Endothelial cell (in vitro differentiated cells): ENCODE data around the gene HYDIN. TPM values are rescaled to one million over a fixed set of nuclear protein-coding genes. Genes with fewer than 3 reads are reported as not detected.
A peak's percentile ranks its signal among the peaks of the same experiment; 100 is the strongest.
"Not testable (repeated sequence)": the region's sequence is repeated elsewhere in the genome, so short reads cannot be mapped to it uniquely, and the experiment has no call there.

ENCODE experiments used
- DNase-seq: peaks from one replicate; pipeline ENCODE4 v3.0.0; 2021; ENCODE audit warnings: low spot score
- H3K27ac Mint-ChIP-seq: one replicate; pipeline ENCODE4 v1.8.0; 2021; ENCODE audit warnings: mixed read lengths, inconsistent platforms; ENCODE audit not compliant: unreplicated experiment
- H3K27me3 Mint-ChIP-seq: one replicate; pipeline ENCODE4 v1.8.0; 2021; ENCODE audit warnings: mild to moderate bottlenecking, moderate library complexity, mixed read lengths, inconsistent platforms; ENCODE audit not compliant: unreplicated experiment
- H3K36me3 Mint-ChIP-seq: one replicate; pipeline ENCODE4 v1.8.0; 2021; ENCODE audit warnings: mild to moderate bottlenecking, low read depth, mixed read lengths, inconsistent platforms; ENCODE audit not compliant: unreplicated experiment
- H3K4me1 Mint-ChIP-seq: one replicate; pipeline ENCODE4 v1.8.0; 2021; ENCODE audit warnings: mild to moderate bottlenecking, mixed read lengths, inconsistent platforms; ENCODE audit not compliant: unreplicated experiment
- H3K4me3 Mint-ChIP-seq: one replicate; pipeline ENCODE4 v1.8.0; 2021; ENCODE audit warnings: mild to moderate bottlenecking, mixed read lengths, inconsistent platforms; ENCODE audit not compliant: unreplicated experiment
- H3K9me3 Mint-ChIP-seq: one replicate; pipeline ENCODE4 v1.8.0; 2021; ENCODE audit warnings: mixed read lengths, inconsistent platforms; ENCODE audit not compliant: unreplicated experiment
- total RNA-seq: library from RNA; stranded (reverse); fragmentation: NEBNext Ultra II Directional; extraction: Animal tissue kit (Norgen Biotek cat#: 25700); gene quantifications from one replicate; pipeline ENCODE4 v1.2.1, GENCODE V29; 2021; ENCODE audit not compliant: unreplicated experiment

HYDIN gene
- total RNA-seq, 1 donor from 2014 or later: 2.5 TPM

DNA sequence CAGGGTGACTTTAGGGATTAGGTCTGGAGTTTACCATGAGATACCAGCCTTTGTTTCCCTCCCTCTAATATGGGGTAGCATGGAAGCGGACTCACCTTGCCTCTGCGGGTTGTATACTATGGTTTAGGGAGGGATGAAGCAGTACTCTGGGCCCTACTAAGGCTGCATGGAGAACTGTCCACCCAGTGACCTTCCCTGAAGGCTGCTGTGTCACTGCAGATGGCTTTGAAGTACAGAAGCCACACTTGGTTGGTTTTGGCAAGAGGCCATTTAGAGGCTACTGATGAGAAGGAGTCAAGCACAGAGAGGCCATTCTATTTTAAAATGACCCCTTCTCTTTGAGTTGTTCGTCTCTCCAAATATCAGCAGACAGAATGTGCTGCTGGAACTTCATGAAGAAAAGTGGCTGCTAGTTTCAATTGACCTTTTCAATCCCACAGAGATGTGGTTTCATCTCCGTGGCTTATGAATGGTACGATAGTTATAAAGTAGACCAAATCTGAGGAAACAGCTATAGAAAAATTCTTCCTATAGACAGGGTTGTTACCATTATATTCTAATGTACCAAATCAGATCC, 208.5 kb downstream of the HYDIN start:
- not testable (repeated sequence) for H3K4me1 Mint-ChIP-seq, H3K9me3 Mint-ChIP-seq, DNase-seq, H3K27me3 Mint-ChIP-seq, H3K36me3 Mint-ChIP-seq, H3K4me3 Mint-ChIP-seq, H3K27ac Mint-ChIP-seq

DNA sequence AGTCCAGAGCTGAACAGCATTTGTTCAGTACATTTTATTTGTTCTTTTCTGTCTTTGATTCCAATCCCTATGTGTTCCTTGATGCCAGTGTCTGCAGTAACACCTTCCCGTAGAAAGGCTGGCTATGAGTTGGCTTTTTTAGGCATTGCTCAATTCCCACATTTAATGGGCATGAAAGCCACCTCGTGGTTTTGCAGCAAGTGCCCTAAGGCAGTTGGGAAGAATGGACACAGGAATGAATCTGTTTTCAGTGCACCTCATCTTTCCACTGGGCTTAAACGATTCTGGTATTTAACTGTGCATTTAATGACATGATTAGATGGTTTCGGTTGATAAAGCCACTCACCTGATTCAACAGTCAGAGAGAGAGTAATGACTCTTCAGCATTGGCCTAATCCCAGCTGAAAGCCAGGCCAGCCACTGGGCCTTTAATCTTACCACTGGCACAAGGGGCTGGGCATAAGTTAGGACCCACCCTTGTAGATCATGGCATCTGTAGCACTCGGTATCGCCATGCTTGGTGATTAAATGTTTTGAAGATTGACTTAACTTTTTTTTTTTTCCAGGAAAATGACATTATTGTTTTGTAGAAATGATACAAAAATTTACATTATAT, 211.3 kb downstream of the HYDIN start:
- DNase-seq, H3K4me1 Mint-ChIP-seq, H3K9me3 Mint-ChIP-seq, H3K36me3 Mint-ChIP-seq, H3K4me3 Mint-ChIP-seq, H3K27ac Mint-ChIP-seq, H3K27me3 Mint-ChIP-seq: not testable (repeated sequence)

DNA sequence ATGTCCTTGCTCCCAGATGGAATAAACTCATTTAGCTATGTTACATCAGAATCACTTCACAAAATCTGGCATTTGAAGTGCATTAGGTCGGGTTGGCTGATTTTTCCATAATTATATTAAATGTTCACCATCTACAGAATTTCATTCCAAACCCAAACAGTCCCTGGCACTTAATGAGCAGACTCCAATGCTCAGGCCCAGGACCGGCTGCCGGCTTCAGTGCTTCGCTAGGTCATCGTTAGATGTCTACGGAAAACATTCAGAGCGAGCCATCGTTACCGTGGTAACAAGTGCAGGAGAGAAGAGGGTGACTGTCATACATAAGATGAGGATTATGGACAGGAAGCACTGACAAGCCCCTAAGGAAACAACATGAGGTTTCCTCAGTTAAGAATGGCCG, 215.1 kb downstream of the HYDIN start:
- not testable (repeated sequence) for H3K36me3 Mint-ChIP-seq, DNase-seq, H3K27ac Mint-ChIP-seq, H3K9me3 Mint-ChIP-seq, H3K27me3 Mint-ChIP-seq, H3K4me1 Mint-ChIP-seq, H3K4me3 Mint-ChIP-seq

DNA sequence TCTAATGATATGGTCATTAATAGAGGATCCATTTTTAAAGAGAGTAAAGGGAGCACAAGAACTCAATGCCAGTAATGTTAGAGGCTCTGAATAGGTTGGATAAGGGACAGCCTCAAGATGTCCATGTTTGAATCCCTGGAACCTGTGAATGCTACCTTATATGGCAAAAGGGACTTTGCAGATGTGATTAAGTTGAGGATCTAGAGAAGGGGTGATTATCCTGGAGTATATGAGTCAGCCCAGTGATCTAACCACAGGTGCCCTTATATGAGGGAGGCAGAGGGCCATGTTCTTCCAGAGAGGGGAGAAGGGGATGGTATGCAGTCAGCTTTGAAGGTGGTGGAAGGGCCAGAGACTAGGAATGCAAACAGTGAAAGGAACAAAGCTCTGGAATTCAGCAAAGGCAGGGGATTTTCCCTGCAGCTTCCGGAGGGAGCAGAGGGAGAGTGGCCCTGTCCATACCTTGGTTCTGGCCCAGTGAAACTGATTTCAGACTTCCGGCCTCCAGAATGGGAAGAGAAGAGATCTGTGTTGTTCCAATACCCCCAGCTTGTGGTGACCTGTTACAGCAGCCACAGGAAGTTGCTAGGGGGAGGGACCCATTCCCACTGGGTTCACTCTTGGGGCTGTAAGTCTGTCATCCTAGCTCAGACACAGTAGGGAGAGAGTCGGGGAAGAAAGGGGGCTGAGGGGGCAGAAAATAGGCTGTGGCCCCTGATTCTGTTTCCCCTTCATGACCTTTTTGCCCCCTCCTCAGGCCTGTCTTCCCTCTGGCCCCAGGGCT, 220.9 kb downstream of the HYDIN start:
- H3K27me3 Mint-ChIP-seq, DNase-seq, H3K9me3 Mint-ChIP-seq, H3K27ac Mint-ChIP-seq, H3K4me1 Mint-ChIP-seq, H3K36me3 Mint-ChIP-seq, H3K4me3 Mint-ChIP-seq: not testable (repeated sequence)

DNA sequence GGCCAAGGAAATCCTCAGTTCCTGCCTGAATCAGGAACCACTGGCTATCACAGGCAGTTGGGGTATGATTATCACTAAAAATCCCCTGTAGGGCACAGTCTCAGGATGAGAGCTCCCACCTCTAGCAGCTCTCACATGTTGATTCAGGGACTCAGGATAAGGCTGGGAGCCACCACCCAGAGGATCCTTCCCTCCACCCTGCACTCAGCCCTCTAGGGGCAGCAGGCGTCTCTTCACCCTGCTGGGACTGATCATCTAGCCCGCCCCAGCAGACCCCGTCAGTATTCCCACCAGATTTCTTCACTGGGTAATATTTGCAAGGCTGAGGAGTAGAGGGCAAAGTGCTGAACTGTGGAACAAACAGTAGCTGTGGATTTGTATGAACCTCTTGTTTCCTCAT, 224.0 kb downstream of the HYDIN start:
- not testable (repeated sequence) for DNase-seq, H3K27me3 Mint-ChIP-seq, H3K9me3 Mint-ChIP-seq

DNA sequence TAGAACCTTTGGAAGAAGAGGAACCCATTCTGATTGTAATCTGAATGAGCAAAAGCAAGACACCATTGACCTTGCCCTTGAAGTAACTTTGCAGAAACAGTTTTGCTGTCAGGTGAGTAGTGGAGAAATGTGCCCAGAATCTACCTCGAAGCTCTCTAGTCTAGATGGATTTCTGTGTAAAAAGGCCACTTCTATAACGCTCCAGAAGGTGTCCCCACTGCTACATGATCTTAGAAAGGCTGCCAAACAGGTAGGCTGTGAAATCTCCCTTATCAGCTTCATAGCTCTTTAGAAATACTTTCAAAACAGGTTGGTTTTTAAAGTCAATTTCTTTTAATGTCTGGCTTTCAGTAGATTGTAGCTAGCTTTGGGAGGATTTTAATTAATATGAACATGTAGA, 230.8 kb downstream of the HYDIN start:
- H3K27me3 Mint-ChIP-seq, H3K36me3 Mint-ChIP-seq, H3K4me3 Mint-ChIP-seq, H3K27ac Mint-ChIP-seq, H3K9me3 Mint-ChIP-seq, H3K4me1 Mint-ChIP-seq: not testable (repeated sequence)
- peak; percentile 33 for DNase-seq

More for the DNA sequence above, 224.0 kb downstream of the HYDIN start:
- H3K36me3 Mint-ChIP-seq, H3K27ac Mint-ChIP-seq, H3K4me1 Mint-ChIP-seq, H3K4me3 Mint-ChIP-seq: not testable (repeated sequence)

DNA sequence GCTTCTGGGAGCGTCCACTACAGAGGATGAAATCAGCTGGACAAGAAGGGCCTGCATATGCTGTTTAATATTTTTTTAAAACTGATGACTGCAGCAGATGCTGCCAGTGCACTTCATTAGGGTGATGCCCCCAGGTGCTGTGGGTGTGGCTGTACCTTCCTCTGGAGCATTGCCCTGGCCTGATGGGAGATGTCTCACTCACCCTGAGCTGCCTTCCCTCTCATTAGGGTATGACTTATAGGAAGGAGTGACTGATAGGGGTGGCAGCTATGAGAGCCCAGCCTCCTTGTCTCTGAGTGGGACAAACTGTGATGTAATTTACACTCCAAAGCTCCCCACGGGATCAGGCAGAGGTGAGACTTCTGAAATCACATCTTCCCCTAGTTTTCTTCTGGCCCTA, 234.7 kb downstream of the HYDIN start:
- not testable (repeated sequence) for H3K4me3 Mint-ChIP-seq, DNase-seq, H3K4me1 Mint-ChIP-seq, H3K9me3 Mint-ChIP-seq, H3K36me3 Mint-ChIP-seq, H3K27me3 Mint-ChIP-seq, H3K27ac Mint-ChIP-seq

DNA sequence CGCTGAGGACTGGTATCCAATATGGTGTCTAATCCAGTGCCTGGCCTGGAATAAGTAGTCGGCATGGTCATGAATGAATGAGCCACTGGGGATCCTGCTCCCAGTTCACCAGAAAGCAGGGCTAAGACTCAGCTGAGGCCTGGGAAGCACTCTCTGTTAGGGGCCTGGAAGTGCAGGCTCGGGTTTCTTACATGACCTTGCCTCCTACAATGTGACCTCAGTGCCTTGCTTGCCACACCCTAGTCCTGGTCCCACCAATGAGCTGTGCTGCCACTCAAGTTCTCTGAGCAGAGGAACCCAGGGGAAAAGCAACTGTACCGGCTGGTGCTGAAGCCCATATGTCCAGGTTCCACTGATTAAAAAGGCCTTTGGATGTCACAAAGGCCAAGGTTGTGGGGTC, 238.0 kb downstream of the HYDIN start:
- H3K27me3 Mint-ChIP-seq, H3K27ac Mint-ChIP-seq, H3K9me3 Mint-ChIP-seq, H3K4me3 Mint-ChIP-seq, H3K36me3 Mint-ChIP-seq, H3K4me1 Mint-ChIP-seq, DNase-seq: not testable (repeated sequence)

DNA sequence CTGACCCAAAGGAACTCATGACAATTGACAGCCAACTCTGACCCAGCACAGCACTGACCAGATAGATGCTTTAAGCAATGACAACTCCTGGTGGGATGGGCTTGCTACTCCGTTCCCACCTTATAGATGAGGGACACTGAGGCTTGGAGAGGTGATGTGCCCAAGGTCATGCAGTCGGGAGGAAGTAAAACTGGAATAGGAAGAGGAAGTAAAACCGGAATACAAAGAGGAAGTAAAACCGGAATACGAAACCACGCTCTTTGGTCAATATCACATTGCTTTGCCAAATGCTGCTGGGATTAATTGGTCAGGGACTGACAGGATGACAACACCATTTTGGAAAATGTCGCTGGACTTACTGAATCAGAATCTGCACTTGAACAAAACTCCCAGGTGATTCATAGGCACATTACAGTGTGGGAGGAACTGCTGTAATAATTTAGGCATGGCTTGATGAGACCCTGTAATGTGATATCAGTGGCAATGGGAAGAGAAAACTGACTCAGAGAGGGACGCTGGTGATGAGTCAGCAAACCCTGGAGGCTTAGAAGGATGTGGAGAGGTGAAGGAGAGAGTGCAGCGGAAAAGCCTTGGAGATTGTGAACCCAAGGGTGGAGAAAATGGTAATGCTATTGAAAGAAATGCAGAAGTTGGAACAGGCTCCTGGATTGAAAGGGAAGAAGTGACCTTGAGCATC, 243.4 kb downstream of the HYDIN start:
- H3K4me1 Mint-ChIP-seq, H3K27ac Mint-ChIP-seq, H3K4me3 Mint-ChIP-seq, H3K9me3 Mint-ChIP-seq, DNase-seq, H3K27me3 Mint-ChIP-seq, H3K36me3 Mint-ChIP-seq: not testable (repeated sequence)

DNA sequence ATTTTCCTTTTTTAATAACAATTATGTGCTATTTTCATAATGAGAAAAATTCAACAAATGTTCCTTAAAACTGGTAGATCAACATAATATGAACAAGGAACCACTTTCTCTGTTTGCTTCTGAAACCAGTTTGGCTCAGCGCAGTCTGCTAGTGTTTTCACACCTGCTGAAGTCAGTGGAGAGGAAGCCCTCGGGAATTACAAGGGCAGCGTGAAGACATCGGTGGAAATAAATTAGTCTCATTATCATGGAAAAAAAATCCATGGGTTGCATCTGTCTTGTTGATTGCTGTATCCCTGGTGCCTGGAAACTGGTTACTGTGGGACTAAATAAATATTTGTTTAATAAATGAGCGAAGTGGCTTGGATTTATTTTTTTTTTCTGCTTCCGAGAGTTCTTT, 245.8 kb downstream of the HYDIN start:
- H3K27ac Mint-ChIP-seq, H3K4me3 Mint-ChIP-seq, H3K4me1 Mint-ChIP-seq, DNase-seq, H3K9me3 Mint-ChIP-seq, H3K36me3 Mint-ChIP-seq, H3K27me3 Mint-ChIP-seq: not testable (repeated sequence)

DNA sequence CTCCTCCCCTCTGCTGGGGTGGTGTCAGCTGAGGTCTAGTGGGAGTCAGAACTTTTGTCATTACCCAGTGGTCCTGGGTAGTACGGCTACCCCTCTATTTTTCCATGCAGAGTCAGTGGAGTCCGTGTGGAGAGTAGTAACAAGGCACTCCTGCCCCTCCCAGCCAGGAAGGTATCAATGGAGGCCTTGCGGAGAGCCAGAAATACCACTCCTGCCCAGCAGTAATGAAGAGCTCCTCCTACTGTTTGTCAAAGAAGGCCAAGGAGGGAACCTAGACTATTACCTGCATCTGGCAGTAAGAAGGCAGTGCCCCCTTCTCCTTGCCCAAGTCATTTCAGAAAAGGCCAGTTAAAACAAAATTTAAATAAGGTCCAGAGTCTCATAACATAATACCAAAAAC, 262.2 kb downstream of the HYDIN start:
- not testable (repeated sequence) for DNase-seq, H3K36me3 Mint-ChIP-seq, H3K9me3 Mint-ChIP-seq, H3K27me3 Mint-ChIP-seq, H3K27ac Mint-ChIP-seq, H3K4me1 Mint-ChIP-seq, H3K4me3 Mint-ChIP-seq

DNA sequence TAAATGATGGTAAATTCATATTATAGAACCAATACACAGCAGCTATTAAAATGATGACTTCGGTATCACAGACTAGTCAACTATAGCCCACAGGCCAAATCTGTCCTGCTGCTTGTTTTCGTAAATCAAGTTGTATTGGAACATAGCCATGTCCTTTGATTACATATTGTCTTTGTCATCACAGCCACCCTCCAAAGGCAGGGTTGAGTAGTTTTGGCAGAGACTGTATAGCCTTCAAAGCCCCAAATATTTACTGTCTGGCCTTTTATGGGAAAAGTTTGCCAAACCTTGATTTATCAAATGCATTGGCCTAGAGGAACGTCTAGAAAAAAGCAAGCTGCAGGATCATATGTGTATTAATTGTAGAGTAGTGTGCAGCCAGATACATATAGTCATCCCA, 270.4 kb downstream of the HYDIN start:
- not testable (repeated sequence) for H3K36me3 Mint-ChIP-seq, DNase-seq, H3K9me3 Mint-ChIP-seq, H3K27ac Mint-ChIP-seq, H3K27me3 Mint-ChIP-seq, H3K4me1 Mint-ChIP-seq, H3K4me3 Mint-ChIP-seq
